ENCODE measurements around the gene GRIA2.

The GRIA2 gene

DNA sequence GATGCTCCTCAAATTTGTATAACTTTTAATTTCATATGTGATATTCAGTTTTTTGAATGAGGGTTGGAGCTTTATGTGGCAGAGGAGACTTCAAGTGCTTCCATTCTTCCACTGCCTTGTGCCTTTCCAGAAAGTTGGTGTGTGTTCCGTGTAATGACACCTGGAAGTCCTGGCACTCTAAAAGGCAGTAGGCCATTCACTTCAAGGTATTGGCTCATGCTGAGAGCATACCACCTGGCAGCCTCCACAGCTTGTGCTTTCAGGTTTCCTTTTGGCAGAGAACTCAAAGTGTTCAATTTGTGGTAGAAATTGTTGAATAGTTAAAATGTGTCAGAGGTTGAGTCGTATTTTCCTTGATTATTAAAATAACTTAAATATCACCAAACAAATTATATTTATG, 49.6 kb downstream of the GRIA2 start:
- no peak for DNase-seq

DNA sequence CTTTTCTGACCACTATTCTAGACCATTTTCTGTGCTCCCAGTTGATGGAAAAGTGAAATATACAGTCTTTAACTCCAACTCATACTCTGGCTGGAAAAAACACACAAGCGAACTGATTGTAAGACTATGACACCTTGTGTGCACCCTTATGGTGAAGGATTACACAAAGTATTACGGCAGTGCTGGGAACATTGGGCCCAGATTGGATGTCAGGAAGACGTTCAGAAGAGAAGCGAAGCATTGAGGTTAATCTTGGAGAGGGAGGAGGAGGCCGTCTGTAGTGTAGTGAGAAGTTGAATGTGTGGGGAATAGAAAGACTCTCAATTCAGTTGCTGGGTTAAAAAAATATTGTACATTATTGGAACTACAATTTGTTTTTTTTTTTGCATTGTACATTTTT, 50.0 kb downstream of the GRIA2 start:
- no peak for DNase-seq

DNA sequence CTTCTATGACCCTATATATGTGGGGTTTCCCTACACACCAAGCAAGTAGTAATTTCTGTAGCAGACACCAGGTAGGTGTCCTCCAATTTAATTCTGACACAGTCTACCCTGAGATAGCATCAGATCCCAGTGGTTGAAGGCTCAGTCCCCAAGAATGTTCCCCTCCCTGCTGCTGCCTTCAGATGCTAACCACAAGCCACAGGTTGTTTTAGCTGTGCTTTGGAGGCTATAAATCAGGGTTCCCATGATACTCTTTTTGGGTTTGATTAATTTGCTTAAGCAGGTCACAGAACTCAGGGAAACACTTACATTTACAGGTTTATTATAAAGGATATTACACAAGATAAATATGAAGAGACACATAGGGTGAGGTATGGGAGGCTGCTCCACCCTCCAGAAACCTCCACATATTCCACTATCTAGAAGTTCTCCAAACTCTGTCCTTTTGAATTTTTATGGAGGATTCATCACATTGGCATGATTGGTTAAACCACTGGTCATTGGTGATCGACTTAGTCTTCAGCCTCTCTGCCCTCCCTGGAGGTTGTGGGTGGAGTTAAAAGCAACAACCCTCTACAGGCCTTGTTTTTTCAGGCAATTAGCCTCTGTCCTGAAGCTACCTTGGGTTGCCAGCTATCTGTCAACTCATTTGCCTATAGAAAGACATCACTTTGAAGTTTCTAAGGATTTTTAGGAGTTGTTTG, 50.8 kb downstream of the GRIA2 start:
- DNase-seq, result no peak

DNA sequence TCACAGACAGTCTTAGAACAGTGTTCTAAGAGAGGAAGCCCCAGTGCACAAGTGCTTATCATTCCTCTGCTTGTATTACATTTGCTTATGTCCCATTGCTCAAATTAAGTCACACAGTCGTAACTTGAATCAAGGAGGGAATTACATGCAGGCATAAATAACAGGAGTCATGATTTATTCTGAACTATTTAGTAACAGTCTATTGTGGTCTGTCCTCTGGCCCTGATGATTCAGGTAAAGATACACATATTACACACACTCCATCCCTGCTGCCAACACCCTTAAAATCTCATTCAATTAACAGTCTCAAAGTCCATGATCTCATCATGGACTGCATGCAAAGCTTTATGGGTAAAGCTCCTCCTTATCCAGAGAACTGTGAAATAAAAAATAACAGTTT, 60.1 kb downstream of the GRIA2 start:
- no peak for DNase-seq

DNA sequence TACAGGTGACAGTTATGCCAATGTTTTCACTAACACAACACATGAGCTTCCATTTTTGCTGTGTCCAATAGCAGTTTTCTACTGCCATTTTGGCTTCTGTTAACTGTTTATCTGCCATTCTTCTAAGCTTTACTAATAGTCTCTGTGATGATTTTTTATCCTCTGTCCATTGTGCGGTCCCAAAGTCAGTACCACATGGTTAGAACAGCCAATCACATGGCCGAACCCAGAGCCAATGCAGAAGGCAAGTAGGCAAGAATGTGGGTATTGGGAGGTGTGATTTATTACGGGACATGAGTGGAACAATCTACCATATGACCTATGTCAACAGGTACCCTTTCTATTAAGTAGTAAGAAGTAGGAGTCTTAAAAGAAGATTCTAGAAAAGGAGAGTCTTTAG, 61.5 kb downstream of the GRIA2 start:
- no peak for DNase-seq

DNA sequence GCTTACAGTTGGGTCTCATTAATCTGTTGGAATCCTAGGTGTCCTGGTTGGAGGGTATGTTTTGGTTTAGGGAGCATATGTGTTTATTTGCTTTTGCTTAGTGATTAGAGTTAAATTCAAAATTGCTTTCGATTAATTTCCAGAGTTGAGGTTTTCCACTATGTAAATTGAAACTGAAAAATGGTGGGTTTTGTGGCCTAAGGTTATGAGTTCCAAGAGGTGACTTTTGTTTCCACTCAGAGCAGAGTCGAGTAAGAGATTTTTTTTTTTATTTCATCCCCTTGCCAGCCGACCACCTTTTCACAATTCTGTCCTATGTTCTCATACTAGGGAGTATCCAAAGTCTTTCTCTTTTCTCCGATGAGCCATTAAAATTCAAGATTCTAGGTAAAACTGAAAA, 66.9 kb downstream of the GRIA2 start:
- no peak for DNase-seq

DNA sequence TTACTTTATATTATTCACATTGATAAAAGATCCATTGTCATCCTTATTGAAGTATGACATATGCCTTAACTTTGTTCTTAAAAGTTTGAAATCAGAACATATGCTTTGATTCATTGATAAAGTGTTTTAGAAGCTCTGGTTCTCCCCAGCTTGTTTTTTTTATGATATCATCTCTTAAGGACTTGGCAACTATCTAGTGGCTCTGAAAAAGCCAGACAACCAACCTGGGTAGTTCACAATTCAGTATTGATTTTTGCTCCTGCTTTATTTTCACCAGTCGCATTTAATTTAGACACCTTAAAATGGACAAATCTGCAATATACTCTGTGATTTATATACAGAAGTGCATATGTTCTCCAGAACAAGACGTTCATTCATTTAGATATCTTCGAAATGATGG, 70.1 kb downstream of the GRIA2 start:
- DNase-seq, result no peak

DNA sequence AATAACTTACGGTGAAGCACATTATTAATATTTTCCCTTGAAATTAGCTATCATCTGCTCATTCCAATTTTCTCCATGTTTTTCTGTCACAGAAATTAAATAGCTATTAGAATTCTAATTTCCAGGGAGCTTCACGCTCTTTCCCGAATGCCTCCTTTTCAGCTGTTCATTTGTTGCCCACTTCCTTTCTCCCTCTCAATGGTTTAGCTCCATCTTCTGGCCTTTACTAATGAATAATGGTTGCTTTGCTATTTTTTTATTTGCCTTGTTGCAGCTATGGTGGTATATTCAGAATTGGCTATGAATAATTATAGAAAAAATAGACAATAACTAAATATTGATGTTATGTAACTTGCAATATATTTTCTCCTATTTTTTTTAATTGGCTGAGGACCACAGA, 70.5 kb downstream of the GRIA2 start:
- no peak for DNase-seq

DNA sequence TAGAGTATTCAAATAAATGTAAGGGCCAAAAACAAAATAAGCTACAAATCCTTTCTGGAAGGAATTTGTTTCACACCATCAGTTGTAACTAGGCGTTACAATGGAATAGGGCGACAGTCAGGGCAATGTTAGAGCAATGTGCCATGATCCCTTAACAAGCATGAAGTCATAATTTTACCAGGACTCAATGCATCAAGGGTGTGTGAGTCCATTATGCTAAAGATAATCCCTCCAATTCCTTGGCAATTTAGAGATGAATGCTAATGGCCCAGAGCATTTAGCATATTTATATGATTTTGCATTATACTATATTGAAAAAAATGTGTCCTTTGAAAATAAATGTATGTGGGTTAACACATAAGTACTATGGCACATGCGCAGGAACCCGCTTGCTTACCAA, 73.1 kb downstream of the GRIA2 start:
- no peak for DNase-seq

DNA sequence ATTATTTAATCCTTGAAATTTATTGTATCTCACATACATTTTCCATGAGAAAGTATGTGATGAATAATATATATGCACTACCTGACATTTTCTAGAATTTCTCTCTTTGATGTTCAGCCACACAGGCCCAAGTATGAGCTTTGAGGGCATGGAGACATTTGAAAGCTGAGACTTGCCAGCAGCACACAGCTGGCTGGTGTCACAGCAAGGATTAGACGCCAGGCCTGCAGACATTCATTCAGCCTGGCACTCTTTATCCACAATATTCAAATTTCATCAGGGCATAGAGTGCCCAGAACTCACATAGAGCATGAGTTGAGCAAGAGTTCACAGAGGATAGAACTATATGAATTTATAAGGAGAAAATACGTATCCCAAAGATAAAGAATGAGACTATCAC, 74.0 kb downstream of the GRIA2 start:
- DNase-seq, result no peak

DNA sequence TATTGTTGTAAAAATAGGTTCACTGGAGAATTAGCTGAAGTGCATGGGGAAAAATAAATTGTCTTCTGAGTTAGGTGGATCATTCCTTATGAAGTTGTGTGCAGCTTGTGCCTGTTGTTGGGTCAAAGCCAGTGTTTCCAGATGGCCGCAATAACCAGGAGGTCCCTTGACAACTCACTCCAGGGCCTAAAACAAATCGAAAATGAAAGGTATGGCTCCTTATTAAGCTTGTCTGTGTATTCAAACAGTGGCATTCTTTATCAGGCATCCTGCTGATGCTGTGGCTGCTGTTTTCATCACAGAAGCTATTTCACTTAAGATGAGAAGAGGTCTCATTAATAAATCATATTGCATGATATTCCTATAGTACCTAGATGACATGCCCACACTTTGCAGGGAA, 80.2 kb downstream of the GRIA2 start:
- no peak for DNase-seq

DNA sequence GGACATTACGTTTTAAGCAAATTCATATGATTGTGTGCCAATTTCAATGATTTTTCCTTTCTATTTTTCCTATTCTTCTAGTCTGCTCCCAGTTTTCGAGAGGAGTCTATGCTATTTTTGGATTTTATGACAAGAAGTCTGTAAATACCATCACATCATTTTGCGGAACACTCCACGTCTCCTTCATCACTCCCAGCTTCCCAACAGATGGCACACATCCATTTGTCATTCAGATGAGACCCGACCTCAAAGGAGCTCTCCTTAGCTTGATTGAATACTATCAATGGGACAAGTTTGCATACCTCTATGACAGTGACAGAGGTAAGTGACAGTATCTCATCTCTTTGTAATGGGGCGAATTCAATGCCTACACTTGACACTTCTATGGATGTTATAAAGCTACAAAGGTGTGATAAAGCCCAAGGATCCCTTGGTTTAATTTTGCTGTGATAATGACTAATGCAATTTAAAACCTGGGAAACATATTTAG, 83.0 kb downstream of the GRIA2 start:
- DNase-seq, result no peak

DNA sequence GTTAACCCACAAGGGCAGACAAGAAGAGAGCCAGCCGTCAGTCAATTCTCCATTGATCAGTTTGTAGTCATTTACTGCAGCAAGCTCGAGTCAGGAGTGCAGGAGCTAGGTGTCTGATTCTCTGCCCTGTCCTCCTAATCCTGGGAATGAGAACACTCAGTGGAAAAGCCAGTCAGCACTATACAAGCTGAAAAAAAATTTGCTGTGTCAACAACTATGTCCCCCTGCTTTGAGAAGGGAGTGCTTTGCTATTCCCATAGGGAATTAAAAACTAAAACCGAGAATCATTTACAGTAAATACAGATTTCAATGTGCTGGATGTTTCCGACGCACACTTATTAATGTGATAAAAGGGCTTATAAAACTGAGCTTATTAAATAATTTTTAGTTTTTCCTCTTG, 84.2 kb downstream of the GRIA2 start:
- DNase-seq, result no peak

DNA sequence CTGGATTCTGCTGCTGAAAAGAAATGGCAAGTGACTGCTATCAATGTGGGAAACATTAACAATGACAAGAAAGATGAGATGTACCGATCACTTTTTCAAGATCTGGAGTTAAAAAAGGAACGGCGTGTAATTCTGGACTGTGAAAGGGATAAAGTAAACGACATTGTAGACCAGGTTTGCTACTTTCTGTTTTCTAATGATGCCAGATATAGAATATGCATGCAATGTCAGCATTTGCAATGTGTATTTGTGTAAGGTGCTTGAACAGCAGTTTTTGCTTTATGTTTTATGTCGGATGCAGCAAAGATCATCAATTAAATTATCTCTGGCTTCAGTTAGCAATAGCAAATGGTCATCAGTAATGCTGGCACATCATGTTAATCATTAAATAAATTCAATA, 92.2 kb downstream of the GRIA2 start:
- no peak for DNase-seq

DNA sequence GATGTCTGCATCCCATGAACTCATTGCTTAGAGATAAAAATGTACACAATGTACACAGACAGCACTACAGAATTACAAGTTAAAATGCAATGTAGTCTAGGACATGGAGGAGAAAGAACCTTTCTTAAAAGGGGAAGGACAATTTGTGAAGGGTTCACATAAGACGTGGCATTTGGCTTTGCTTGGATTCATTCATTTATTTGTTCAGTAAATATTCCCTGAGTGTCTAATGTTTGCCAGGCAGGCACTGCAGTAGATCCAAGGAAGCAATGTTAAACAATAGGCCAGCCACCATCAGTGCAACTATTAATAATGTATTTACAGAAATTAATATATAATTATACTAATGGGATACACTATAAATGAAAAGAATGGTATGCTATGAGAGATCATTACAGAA, 94.4 kb downstream of the GRIA2 start:
- DNase-seq, result no peak

DNA sequence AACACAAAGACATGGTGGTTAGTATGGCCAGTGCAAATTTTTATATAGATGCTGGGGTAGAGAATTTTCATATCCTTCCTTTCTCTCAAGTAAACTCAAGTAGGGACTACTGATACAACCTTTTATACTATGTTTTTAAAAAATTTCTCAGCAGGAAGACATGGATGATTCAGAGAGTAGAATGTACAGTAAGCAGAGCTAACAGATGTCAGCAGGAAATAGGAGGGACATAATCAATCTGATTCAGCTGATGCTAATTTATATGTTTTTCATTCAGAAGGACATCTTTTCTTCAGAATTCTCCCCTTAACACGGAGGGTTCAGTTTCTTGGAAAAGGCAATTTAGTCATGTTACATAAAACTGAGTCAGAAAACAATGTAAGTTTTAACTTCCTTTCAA, 95.4 kb downstream of the GRIA2 start:
- DNase-seq, result no peak

DNA sequence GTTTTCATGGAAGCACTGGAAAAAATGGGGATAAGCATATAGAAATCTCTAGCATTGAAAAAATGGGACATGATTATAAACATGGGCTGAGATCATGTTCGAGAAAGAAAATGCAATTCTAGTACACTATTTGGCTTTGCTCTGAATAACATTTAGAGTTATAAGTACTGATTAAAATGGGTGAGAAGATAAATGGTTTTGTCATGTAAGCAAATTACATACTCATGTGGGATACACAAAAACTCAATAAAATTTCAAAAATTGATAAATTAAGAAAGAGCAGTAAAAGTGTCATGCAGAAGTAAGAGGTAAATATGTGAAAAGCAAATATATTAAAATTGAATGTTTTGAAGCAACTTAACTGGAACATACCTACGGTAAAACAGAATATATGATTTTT, 99.6 kb downstream of the GRIA2 start:
- no peak for DNase-seq

DNA sequence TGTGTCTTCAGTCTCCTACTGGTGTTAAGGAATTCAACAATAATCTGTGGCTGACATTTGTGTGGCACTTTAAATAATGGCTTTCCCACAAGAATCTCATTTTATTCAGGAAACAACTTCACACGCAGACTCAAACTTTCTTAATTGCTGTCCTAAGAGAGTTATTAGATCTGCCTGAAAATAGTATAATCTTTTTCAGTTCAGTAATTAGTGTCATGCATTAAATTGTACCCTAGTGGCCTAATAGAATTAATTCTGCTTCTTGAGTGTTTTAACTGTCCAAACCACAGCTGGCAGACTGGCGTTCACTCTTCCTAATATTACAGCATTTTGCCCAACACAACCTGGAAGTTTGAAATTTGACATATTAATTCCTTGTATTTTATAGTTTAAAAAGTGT, 107.1 kb downstream of the GRIA2 start:
- no peak for DNase-seq

DNA sequence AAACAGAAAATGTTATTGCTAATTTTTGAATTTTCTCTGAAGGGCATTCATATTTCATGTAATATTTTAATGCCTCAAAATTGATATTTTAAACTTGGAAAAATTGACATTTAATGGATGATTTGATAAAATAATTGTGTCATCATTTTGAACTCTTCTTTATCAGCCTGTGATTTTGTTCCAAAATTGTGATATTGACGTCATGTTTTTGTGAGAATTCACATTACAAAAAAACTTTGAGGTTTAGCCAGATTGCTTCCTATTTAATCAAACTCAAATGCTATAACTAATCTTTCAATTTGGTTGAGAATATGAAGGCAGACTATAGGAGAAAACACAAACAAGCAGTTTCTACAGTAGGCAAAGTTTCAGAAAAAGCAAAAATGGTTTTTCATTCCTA, 137.4 kb downstream of the GRIA2 start:
- DNase-seq, result no peak

DNA sequence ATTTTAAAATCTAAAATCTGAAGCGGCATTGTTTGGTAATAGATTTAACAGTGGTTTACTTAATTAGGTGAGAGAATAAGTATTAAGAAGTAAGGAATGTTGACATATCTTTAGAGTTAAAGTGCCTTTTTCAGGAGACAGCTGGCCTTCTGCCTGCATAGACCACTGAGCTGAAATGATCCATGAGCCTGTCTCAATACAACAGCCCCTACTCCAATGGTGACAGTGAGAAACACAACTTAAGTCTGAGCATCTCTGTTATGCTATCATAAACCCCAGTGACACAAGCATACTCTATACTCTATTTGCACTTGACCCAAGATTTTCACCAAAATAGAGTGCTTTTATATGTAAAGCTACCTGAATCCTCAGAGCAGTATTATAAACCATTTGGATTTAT, 137.9 kb downstream of the GRIA2 start:
- DNase-seq, result no peak

DNA sequence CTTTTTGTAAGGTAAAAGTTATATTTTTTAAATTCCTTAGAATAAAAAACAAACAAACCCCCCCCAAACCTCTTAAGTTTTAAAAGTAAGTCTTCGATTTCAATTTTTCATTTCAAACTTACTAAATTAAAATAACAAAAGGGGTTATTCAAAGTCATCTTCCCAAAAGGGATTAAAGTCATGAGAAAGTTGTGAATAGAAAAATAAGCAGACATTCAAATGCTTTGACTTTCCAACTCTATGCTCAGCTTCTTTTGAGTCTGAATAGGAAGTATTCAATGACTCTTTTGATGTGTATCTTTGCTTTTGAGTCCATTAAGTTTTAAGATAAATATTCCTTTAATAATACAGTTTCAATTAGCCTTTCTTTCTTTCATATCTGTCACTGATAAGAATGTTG, 138.3 kb downstream of the GRIA2 start:
- DNase-seq, result no peak

DNA sequence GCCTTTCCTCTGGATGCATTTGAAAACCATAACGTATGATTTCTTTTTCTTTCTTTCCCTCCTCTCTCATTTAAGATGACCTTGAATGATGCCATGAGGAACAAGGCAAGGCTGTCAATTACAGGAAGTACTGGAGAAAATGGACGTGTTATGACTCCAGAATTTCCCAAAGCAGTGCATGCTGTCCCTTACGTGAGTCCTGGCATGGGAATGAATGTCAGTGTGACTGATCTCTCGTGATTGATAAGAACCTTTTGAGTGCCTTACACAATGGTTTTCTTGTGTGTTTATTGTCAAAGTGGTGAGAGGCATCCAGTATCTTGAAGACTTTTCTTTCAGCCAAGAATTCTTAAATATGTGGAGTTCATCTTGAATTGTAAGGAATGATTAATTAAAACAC, 142.8 kb downstream of the GRIA2 start:
- DNase-seq, result no peak

DNA sequence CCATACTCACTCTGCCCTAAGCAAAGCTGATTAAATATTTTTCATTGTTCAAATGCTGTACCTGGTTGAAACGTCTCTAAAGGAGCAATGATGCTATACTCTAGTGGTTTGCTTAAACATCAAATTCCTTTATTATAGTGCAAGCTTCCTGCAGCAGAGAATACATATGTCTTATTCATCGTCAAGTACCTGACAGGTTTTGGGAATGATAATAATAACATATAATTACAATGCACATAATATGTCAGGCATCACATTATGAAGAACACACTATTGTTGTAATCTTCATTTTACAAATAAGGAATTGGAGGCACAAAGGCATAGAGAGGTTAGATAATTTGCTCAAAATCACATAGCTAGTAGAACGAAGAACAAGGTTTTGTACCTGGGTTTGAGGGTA, 151.6 kb downstream of the GRIA2 start:
- no peak for DNase-seq

DNA sequence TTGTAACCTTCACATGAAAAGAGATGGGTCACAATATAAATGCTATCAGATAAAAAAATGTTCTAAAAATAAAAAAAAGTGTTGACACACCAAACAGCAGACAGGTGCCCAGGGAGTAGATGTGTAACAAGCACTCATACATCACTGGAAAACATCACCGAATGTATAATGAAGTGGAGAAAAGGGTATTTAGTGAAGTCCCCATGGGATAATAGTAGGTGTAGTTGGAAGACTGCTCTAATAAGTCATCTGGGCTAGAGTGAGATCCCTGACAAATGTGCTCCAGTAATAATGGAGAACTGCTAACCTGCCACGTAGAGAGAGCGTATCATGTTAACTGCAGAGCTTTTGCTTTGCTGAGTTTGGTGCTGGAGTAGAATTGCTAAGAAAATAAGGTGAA, 152.0 kb downstream of the GRIA2 start:
- DNase-seq, result no peak

DNA sequence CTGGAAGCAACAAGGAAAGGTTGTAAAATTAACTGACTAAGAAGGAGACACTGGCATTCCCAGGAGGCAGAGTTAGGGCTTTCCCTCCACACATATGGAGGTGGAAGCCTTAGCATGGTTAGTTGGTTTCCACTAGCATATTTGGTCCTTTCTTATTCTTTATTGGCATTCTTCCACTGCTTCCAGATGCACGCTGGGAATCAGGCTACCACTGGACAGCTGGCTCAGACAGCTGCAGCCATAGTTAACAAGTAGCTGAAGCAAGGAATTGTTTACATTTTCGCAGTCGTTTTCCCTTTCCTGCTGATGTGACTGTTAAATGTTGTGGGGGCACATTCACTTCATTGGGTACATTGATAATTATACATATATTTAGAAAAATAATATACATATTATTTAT, 169.2 kb downstream of the GRIA2 start:
- DNase-seq, result no peak

DNA sequence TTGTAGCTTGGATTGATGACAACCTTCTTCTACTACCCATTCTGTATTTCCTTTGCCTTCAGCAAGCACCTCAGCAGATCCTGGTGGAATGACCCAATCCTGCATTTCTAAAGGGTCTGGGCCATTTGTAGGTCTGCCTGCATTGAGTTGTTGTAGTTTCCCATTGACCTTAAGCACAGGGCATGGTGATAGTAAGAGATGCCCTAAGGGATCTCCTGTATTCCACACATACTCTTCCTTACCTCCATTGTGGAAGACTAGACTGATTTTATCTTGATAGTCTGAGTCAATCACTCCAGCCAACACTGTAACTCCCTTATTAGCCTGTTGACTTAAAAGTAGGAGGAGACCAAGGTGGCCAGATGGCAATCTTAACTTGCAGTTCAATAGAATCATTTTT, 184.5 kb downstream of the GRIA2 start:
- no peak for DNase-seq

Measured in CD4-positive, alpha-beta T cell treated with Interleukin-1 beta for 1 hour (primary cell).